ENCODE measurements around the gene CTU2. TPM values are rescaled to one million over a fixed set of nuclear protein-coding genes. Genes with fewer than 3 reads are reported as not detected.

Gene CTU2
- polyA plus RNA-seq, 1 experiment, result 6.5 TPM

- TF ChIP-seq CTCF (IDR thresholded peaks at IDR 0.05; ENCODE audit: low read depth, low read length), result no peak
- H3K27ac ChIP-seq (ENCODE audit: low read depth, low read length), result no peak overlapping the region
- DNase-seq (ENCODE audit: low read depth, low spot score), result no peak
- H3K4me3 ChIP-seq (ENCODE audit: low read depth, low read length), result no peak overlapping the region
- H3K9me3 ChIP-seq (ENCODE audit: control insufficient read depth, insufficient read depth, low read length), result peaks cover 8% of the 10 kb centered on the region; the same call in 1 of the 2 replicates
- H3K27me3 ChIP-seq (ENCODE audit: control insufficient read depth, insufficient read depth, low read length), result no peaks in the 10 kb centered on the region
- ChIA-PET CTCF (interaction anchor here (2.2 kb wide), 1 partner anchor 17 kb away, joined by 6 read pairs; no protein-coding TSS in a partner anchor), POLR2A (interaction anchor here (0.9 to 1.6 kb wide), 3 partner anchors 13 to 25 kb away, joined by 4 to 5 read pairs (median 4); partner anchors contain the start of gene PIEZO1)
Measured at GRCh38 chr16:88759976-88760350, 53.7 kb downstream of the CTU2 start.

GRCh38 chr16:88760424-88761142 is 54.3 kb downstream of the CTU2 start:
- no peak overlapping the region for H3K27ac ChIP-seq (ENCODE audit: low read depth, low read length)
- H3K9me3 ChIP-seq (ENCODE audit: control insufficient read depth, insufficient read depth, low read length), result peaks cover 8% of the 10 kb centered on the region; the same call in 1 of the 2 replicates
- CTCF ChIA-PET, result interaction anchor here (0.7 to 2.2 kb wide), 2 partner anchors 17 to 24 kb away, joined by 3 to 6 read pairs; no protein-coding TSS in a partner anchor
- H3K27me3 ChIP-seq (ENCODE audit: control insufficient read depth, insufficient read depth, low read length), result no peaks in the 10 kb centered on the region
- DNase-seq (ENCODE audit: low read depth, low spot score), result no peak
- POLR2A ChIA-PET, result interaction anchor here (1.0 to 1.6 kb wide), 2 partner anchors 15 to 25 kb away, joined by 4 to 5 read pairs; partner anchors contain the start of gene PIEZO1
- TF ChIP-seq CTCF (IDR thresholded peaks at IDR 0.05; ENCODE audit: low read depth, low read length), result no peak
- H3K4me3 ChIP-seq (ENCODE audit: low read depth, low read length), result no peak overlapping the region

GRCh38 chr16:88761143-88761534 is 54.8 kb downstream of the CTU2 start:
- Histone ChIP-seq H3K4me3 (ENCODE audit: low read depth, low read length) (no peak overlapping the region), H3K9me3 (ENCODE audit: control insufficient read depth, insufficient read depth, low read length) (peaks cover 8% of the 10 kb centered on the region; the same call in 1 of the 2 replicates), H3K27me3 (ENCODE audit: control insufficient read depth, insufficient read depth, low read length) (no peaks in the 10 kb centered on the region), H3K27ac (ENCODE audit: low read depth, low read length) (no peak overlapping the region)
- TF ChIP-seq CTCF (IDR thresholded peaks at IDR 0.05; ENCODE audit: low read depth, low read length), result no peak
- POLR2A ChIA-PET, result no interaction called here
- no peak for DNase-seq (ENCODE audit: low read depth, low spot score)
- CTCF ChIA-PET, result interaction anchor here (0.7 to 2.2 kb wide), 2 partner anchors 18 to 25 kb away, joined by 3 to 6 read pairs; no protein-coding TSS in a partner anchor

- no peak for TF ChIP-seq CTCF (IDR thresholded peaks at IDR 0.05; ENCODE audit: low read depth, low read length)
- Histone ChIP-seq H3K4me3 (ENCODE audit: low read depth, low read length) (no peak overlapping the region), H3K27me3 (ENCODE audit: control insufficient read depth, insufficient read depth, low read length) (no peaks in the 10 kb centered on the region), H3K27ac (ENCODE audit: low read depth, low read length) (no peak overlapping the region), H3K9me3 (ENCODE audit: control insufficient read depth, insufficient read depth, low read length) (peaks cover 8% of the 10 kb centered on the region; the same call in 1 of the 2 replicates)
- ChIA-PET POLR2A (no interaction called here), CTCF (interaction anchor here (1.3 kb wide), 1 partner anchor 22 kb away, joined by 3 read pairs; no protein-coding TSS in a partner anchor)
- no peak for DNase-seq (ENCODE audit: low read depth, low spot score)
Measured at GRCh38 chr16:88761830-88762229, 55.5 kb downstream of the CTU2 start.
